Measurements from ENCODE around the gene SLC17A4.
"Not testable (repeated sequence)": the region's sequence is repeated elsewhere in the genome, so short reads cannot be mapped to it uniquely, and the experiment has no call there.

Gene SLC17A4, protein sequence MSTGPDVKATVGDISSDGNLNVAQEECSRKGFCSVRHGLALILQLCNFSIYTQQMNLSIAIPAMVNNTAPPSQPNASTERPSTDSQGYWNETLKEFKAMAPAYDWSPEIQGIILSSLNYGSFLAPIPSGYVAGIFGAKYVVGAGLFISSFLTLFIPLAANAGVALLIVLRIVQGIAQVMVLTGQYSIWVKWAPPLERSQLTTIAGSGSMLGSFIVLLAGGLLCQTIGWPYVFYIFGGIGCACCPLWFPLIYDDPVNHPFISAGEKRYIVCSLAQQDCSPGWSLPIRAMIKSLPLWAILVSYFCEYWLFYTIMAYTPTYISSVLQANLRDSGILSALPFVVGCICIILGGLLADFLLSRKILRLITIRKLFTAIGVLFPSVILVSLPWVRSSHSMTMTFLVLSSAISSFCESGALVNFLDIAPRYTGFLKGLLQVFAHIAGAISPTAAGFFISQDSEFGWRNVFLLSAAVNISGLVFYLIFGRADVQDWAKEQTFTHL

DNA sequence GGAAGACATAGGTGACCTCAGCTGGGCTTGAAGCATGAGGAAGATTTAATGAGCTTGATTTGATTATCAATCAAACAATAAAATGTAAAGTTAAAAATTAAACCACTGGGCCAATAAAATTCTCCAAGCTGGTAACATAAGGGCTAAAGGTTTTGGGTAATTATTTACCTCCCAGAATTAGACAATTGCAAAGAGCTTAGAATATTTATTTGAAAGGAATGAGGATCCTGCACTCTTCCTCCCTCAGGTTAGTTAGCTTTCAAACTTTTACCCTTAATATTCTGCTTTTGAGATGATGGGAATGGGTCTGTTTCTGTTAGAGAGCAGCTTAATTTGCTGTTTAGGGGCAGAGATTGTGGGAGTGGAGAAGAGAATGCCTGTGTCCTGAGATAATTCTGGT is at the start of gene SLC17A4:
SLC17A4 (plus strand) TSS at position 208 of the 400 bp plus-strand sequence. CDS start 7,221 bp downstream, outside the sequence.
- DNase-seq: no peak

GRCh38 chr6:25706314-25707014 is 48.1 kb upstream of the SLC17A4 start:
- peak in 1 of 2 experiments; percentile 16 for DNase-seq

- DNase-seq: no peak
These were observed 44.8 kb upstream of the SLC17A4 start for GRCh38 chr6:25709761-25710160.

- DNase-seq: no peak
These were observed 44.3 kb upstream of the SLC17A4 start for GRCh38 chr6:25710287-25710686.

GRCh38 chr6:25713824-25714223 is 40.7 kb upstream of the SLC17A4 start:
- no peak for DNase-seq

GRCh38 chr6:25714765-25715164 is 39.8 kb upstream of the SLC17A4 start:
- no peak for DNase-seq

DNA sequence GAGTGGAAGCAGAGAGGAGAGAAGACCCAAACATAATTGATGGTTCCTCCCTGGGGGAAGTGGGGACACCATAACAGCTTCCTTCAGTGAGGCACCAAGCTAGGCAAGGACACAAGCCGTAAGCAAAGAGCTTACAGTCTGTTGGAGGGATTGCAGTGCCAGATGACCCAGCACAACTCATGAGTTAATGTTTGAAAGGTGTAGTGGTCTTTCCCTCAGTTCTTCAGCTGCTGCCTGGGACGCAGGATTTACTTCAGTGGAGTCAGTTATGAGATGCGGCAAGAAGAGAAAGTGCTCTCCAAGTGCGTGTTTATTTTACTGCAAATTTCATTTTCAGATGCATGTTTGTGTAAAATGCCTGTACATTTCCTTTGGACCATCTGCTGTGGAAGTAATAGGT is 38.7 kb upstream of the SLC17A4 start:
- no peak for DNase-seq

DNA sequence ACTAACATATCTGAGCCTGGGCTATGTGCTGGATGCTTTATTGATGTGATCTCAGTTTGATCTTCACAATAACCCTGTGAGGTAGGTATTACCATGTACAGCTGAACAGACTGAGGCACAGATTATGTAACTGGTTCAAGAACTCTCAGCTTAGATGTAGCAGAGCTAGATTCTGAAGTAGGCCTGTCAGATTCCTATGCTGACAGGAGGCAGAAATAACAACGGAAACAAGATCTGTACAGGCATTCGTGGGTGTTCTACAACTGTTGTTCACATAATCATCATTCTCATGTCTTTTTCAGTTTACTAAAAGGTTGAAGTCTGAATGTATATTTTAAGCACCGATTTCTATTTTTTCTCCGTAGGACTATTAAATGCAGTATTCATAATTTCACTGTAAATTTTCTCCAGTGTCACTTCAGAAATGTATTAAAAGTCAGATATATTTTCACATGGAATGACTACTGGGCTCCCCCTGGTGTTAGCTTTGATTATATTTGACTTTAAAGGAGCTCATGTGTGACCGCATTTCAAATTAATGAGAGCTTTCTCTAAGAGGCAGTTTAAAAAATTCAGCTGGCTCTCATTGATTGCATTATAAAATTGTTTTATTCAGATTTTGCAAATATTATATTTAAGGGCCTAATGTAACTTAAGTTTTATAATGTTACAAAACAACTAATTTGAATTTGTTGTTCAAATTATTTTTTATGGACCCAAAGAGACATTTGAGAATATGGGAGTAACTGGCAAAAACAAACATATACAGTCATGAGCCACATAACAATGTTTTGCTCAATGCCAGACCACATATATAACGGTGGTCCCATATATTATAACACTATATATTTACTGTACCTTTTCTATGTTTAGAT is 36.4 kb upstream of the SLC17A4 start:
- peak; percentile 42 to 64 for DNase-seq

GRCh38 chr6:25726122-25726911 is 28.2 kb upstream of the SLC17A4 start:
- DNase-seq: no peak

- DNase-seq: no peak
These were observed 27.5 kb upstream of the SLC17A4 start for GRCh38 chr6:25727028-25727427.

DNA sequence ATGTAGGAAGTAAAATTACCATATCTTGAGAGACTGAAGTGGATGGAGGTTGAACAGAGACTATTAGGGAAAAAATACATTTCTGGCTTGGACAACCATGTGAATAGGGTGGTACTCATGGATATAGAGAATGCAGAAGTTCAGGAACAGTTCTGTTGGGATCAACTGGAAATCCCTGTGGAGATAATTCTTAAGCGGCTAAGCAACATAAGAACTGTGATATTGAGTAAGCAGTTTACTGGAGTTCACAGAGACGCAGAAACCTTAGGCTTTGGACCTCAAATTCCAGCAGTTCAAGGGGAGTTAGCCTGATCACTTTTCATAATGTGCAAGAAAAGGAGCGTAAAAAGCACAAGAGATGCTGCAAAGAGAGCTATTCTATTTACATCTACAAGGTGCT is 23.6 kb upstream of the SLC17A4 start:
- DNase-seq: no peak

- DNase-seq: no peak
These were observed 22.8 kb upstream of the SLC17A4 start for GRCh38 chr6:25731721-25732120.

- DNase-seq: no peak
These were observed 21.9 kb upstream of the SLC17A4 start for GRCh38 chr6:25732468-25733198.

GRCh38 chr6:25735261-25735660 is 19.3 kb upstream of the SLC17A4 start:
- DNase-seq: no peak

GRCh38 chr6:25743868-25744267 is 10.7 kb upstream of the SLC17A4 start:
- no peak for DNase-seq

GRCh38 chr6:25745836-25746235 is 8.7 kb upstream of the SLC17A4 start:
- no peak for DNase-seq

- no peak for DNase-seq
These were observed 7.6 kb upstream of the SLC17A4 start for GRCh38 chr6:25746968-25747367.

DNA sequence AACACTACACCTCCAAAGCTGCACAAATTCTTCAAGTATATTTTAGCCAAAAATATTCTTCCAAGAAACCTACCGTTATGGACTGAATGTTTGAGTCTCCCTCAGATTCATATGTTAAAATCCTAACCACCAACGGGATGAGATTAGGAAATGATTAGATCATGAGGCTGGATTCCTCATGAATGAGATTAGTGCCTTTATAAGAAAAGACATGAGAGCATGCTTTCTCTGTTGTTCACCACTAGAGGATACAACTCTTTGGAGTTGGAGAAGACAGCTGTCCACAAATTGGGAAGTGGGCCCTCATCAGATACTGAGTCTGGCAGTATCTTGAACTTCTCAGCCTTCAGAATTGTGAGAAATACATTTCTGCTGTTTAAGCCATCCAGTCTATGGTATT is 7.1 kb upstream of the SLC17A4 start:
- no peak for DNase-seq

- DNase-seq: no peak
These were observed 6.5 kb upstream of the SLC17A4 start for GRCh38 chr6:25748049-25748448.

DNA sequence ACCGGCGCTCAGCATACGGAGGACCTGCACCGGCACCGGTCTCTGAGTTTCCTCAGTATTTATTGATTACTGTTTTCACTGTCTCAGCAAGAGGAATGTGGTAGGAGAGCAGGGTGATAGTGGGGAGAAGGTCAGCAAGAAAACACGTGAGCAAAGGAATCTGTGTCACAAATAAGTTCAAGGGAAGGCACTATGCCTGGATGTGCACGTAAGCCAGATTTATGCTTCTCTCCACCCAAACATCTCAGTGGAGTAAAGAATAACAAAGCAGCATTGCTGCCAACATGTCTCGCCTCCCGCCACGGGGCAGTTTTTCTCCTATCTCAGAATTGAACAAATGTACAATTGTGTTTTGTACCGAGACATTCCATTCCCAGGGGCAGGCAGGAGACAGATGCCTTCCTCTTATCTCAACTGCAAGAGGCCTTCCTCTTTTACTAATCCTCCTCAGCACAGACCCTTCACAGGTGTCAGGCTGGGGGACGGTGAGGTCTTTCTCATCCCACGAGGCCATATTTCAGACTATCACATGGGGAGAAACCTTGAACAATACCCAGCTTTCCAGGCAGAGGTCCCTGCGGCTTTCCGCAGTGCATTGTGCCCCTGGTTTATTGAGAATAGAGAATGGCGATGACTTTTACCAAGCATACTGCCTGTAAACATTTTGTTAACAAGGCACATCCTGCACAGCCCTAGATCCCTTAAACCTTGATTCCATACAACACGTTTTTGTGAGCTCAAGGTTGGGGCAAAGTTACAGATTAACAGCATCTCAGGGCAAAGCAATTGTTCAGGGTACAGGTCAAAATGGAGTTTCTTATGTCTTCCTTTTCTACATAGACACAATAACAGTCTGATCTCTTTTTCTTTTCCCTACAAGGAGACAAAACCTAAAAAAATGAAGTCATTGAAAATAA is 5.7 kb upstream of the SLC17A4 start:
- DNase-seq: not testable (repeated sequence)

All from NCI-H446 (cell line).